HepG2 (cell line): ENCODE measurements around the gene FCN3. TPM values are rescaled to one million over a fixed set of nuclear protein-coding genes. Genes with fewer than 3 reads are reported as not detected.

Source experiments
- AFF4 ChIP-seq: sonication (generic); formaldehyde crosslinking; IDR thresholded peaks from 2 replicates; pipeline ENCODE4 v1.4.0; 2020; ENCODE audit warnings: missing genetic modification reagents
- CERS6 ChIP-seq: sonication (generic); formaldehyde crosslinking; IDR thresholded peaks from 2 replicates; pipeline ENCODE4 v1.5.0; 2020; ENCODE audit warnings: missing genetic modification reagents
- GTF3A ChIP-seq: sonication (generic); formaldehyde crosslinking; conservative IDR thresholded peaks from 2 replicates; pipeline ENCODE4 v1.4.0; 2020; ENCODE audit warnings: mild to moderate bottlenecking, missing genetic modification reagents
- KDM5B ChIP-seq: sonication (generic); formaldehyde crosslinking; IDR thresholded peaks from 2 replicates; pipeline ENCODE4 v1.4.0; 2020; ENCODE audit warnings: missing genetic modification reagents, mild to moderate bottlenecking, borderline replicate concordance
- NFAT5 ChIP-seq: sonication (generic); formaldehyde crosslinking; IDR thresholded peaks from 2 replicates; pipeline ENCODE4 v1.4.0; 2020; ENCODE audit warnings: missing genetic modification reagents
- RFX3 ChIP-seq: IDR thresholded peaks from 2 replicates; pipeline ENCODE4 v1.6.1; 2016; ENCODE audit warnings: missing biosample characterization, missing genetic modification reagents
- SRY ChIP-seq: sonication (generic); formaldehyde crosslinking; IDR thresholded peaks from 2 replicates; pipeline ENCODE4 v1.8.0; 2022; ENCODE audit warnings: mild to moderate bottlenecking, missing genetic modification reagents
- SUZ12 ChIP-seq: fragments of 150-350 bp; IDR thresholded peaks from 2 replicates; pipeline ENCODE4 v1.6.1; 2014; ENCODE audit warnings: low read depth, low read length
- TEF ChIP-seq: sonication (generic); formaldehyde crosslinking; IDR thresholded peaks from 2 replicates; pipeline ENCODE4 v1.5.0; 2020; ENCODE audit warnings: missing genetic modification reagents
- TGIF2 ChIP-seq: IDR thresholded peaks from 2 replicates; pipeline ENCODE4 v1.6.1; 2016; ENCODE audit warnings: control low read depth, missing compliant biosample characterization
- TIGD3 ChIP-seq: sonication (generic); formaldehyde crosslinking; IDR thresholded peaks from 2 replicates; pipeline ENCODE4 v1.5.1; 2020; ENCODE audit warnings: mild to moderate bottlenecking, missing genetic modification reagents, borderline replicate concordance
- ZNF143 ChIP-seq: sonication (generic); formaldehyde crosslinking; IDR thresholded peaks from 2 replicates; pipeline ENCODE4 v1.4.0; 2020; ENCODE audit warnings: missing genetic modification reagents
- ZNF274 ChIP-seq: sonication (generic); formaldehyde crosslinking; IDR thresholded peaks from 2 replicates; pipeline ENCODE4 v1.5.1; 2020; ENCODE audit warnings: mild to moderate bottlenecking, missing genetic modification reagents
- ZNF460 ChIP-seq: sonication (generic); formaldehyde crosslinking; IDR thresholded peaks from 2 replicates; pipeline ENCODE4 v1.5.1; 2020; ENCODE audit warnings: missing genetic modification reagents, mild to moderate bottlenecking, borderline replicate concordance
- ZNF629 ChIP-seq: sonication (generic); formaldehyde crosslinking; conservative IDR thresholded peaks from 2 replicates; pipeline ENCODE4 v1.5.0; 2020; ENCODE audit warnings: missing genetic modification reagents
- ZNF768 ChIP-seq: sonication (generic); formaldehyde crosslinking; IDR thresholded peaks from 2 replicates; pipeline ENCODE4 v1.4.0; 2020; ENCODE audit warnings: missing genetic modification reagents
- ZNF782 ChIP-seq: sonication (generic); formaldehyde crosslinking; IDR thresholded peaks from 2 replicates; pipeline ENCODE4 v1.4.0; 2020; ENCODE audit warnings: missing genetic modification reagents, mild to moderate bottlenecking, borderline replicate concordance
- ZNF816 ChIP-seq: sonication (generic); formaldehyde crosslinking; IDR thresholded peaks from 2 replicates; pipeline ENCODE4 v1.8.0; 2022; ENCODE audit warnings: missing genetic modification reagents, mild to moderate bottlenecking, borderline replicate concordance
- polyA plus RNA-seq, 8 experiments: library from polyadenylated mRNA; depleted of rRNA in 3 of 8; stranded (reverse) in 7 of 8; unstranded in 1 of 8; fragments of >200 nt; fragmentation: Illumina TruSeq in 4 of 8; extraction: Trizol in 4 of 8; gene quantifications; 2 replicates each; pipeline versions ENCODE4 v1.2.1 to v1.2.3, GENCODE V29; 2011 to 2016; ENCODE audit warnings: low read depth in 4 of 8, missing spikeins in 1 of 8, mixed read lengths in 1 of 8; ENCODE audit not compliant: insufficient read depth in 1 of 8
- total RNA-seq, 5 experiments: library from RNA; depleted of rRNA; stranded (reverse); fragments of >200 nt; fragmentation: Illumina TruSeq; extraction: Trizol; gene quantifications; 2 replicates each; pipeline ENCODE4 v1.2.3, GENCODE V29; 2016; ENCODE audit warnings: low read depth in 1 of 5

FCN3 gene
- total and polyA plus RNA-seq, 2 of the 13 experiments (the other 11 are each of a cell fraction or from before 2014, with no cell fraction given) = not detected

GRCh38 chr1:27365372-27366112 lies 9.1 kb downstream of the FCN3 start (continued):
- no peak for TF ChIP-seq ZNF460 (CRISPR knock-in tag)
- no peak for TF ChIP-seq ZNF143 (CRISPR knock-in tag)
- TF ChIP-seq AFF4 (CRISPR knock-in tag) = no peak
- no peak for TF ChIP-seq TIGD3 (CRISPR knock-in tag)
- TF ChIP-seq TEF (CRISPR knock-in tag) = no peak
- no peak for TF ChIP-seq CERS6 (CRISPR knock-in tag)
- no peak for TF ChIP-seq TGIF2
- no peak for TF ChIP-seq NFAT5 (CRISPR knock-in tag)
- no peak for TF ChIP-seq ZNF629 (CRISPR knock-in tag)
- no peak for TF ChIP-seq SUZ12
- TF ChIP-seq ZNF782 (CRISPR knock-in tag) = no peak
- TF ChIP-seq KDM5B (CRISPR knock-in tag) = no peak
- TF ChIP-seq GTF3A (CRISPR knock-in tag) = no peak
- TF ChIP-seq ZNF768 = no peak
- no peak for TF ChIP-seq ZNF816 (CRISPR knock-in tag)
- no peak for TF ChIP-seq ZNF274 (CRISPR knock-in tag)
- TF ChIP-seq SRY (CRISPR knock-in tag) = 0 out of 2 replicates have a peak, but pooled peaks have one; percentile 16
- no peak for TF ChIP-seq RFX3 (CRISPR knock-in tag)
